A549 (cell line): ENCODE measurements around the gene OTOP3. TPM values are rescaled to one million over a fixed set of nuclear protein-coding genes. Genes with fewer than 3 reads are reported as not detected.

Experiments used
- ATAC-seq, 2 experiments: fragments of 200-7000 bp in 1 of 2; fragments of >200 bp in 1 of 2; cut with Nextera tagmentation in 1 of 2; cut with Tn5 transposase in 1 of 2; 3 replicates each; pipeline versions ENCODE4 v1.8.0 to v1.9.1; 2018 to 2020; ENCODE audit warnings: mild to moderate bottlenecking in 1 of 2, moderate library complexity in 1 of 2
- CTCF ChIA-PET: fragments of 300-600 bp; sonication (Branson Sonifier 250); formaldehyde crosslinking; extraction: SDS; loops from one replicate; lab custom pipeline; 2021; ENCODE audit warnings: antibody characterized with exemption, inconsistent platforms; lab: Yijun Ruan, JAX
- POLR2A ChIA-PET: fragments of 350-600 bp; formaldehyde crosslinking; extraction: SDS; loops from one replicate; lab custom pipeline; 2021; ENCODE audit warnings: antibody characterized with exemption, inconsistent platforms; lab: Yijun Ruan, JAX
- DNase-seq, 2 experiments: peaks; one replicate each; pipeline versions ENCODE4 v3.0.0 to v3.0.0-alpha.2; 2011 to 2016; ENCODE audit warnings: low read depth in 1 of 2, low spot score in 1 of 2
- FAIRE-seq: peaks from 2 replicates; lab custom pipeline; 2011; peaks lifted over from hg19 to GRCh38; lab: Jason Lieb, UNC
- H3K27ac ChIP-seq, 2 experiments: fragments of >200 bp; sonication (Bioruptor Twin); formaldehyde crosslinking; 3 replicates each; pipeline ENCODE4 v1.5.1; 2016 to 2017
- H3K4me1 ChIP-seq: fragments of >200 bp; sonication (Bioruptor Twin); formaldehyde crosslinking; 3 replicates; pipeline ENCODE4 v1.6.1; 2016
- H3K4me2 ChIP-seq: fragments of >200 bp; sonication (Bioruptor Twin); formaldehyde crosslinking; 3 replicates; pipeline ENCODE4 v1.6.1; 2016
- H3K4me3 ChIP-seq: fragments of >200 bp; sonication (Bioruptor Twin); formaldehyde crosslinking; 3 replicates; pipeline ENCODE4 v1.5.1; 2016
- H3K9me3 ChIP-seq: fragments of >200 bp; sonication (Bioruptor Twin); formaldehyde crosslinking; 3 replicates; pipeline ENCODE4 v1.6.1; 2016
- ATOH8 ChIP-seq: fragments of 250-450 bp; sonication (Bioruptor Pico); IDR thresholded peaks from 2 replicates; pipeline ENCODE4 v1.5.0; 2020; ENCODE audit warnings: low read depth, mild to moderate bottlenecking, moderate library complexity
- BHLHE40 ChIP-seq: IDR thresholded peaks from 2 replicates; pipeline ENCODE4 v1.6.1; 2012; ENCODE audit warnings: low read depth, low read length, inconsistent platforms
- CBX8 ChIP-seq: fragments of 200-600 bp; sonication (generic); IDR thresholded peaks from 2 replicates; pipeline ENCODE4 v1.6.1; 2016
- CEBPB ChIP-seq, 2 experiments: fragments of >200 bp in 1 of 2; sonication (Bioruptor Twin) in 1 of 2; formaldehyde crosslinking in 1 of 2; IDR thresholded peaks; 2 replicates each; pipeline ENCODE4 v1.6.1; 2012 to 2016
- CHD2 ChIP-seq: fragments of 150-350 bp; IDR thresholded peaks from 2 replicates; pipeline ENCODE4 v1.6.1; 2014; ENCODE audit warnings: low read length; ENCODE audit not compliant: partially characterized antibody
- CHD4 ChIP-seq: fragments of 200-600 bp; sonication (generic); IDR thresholded peaks from 2 replicates; pipeline ENCODE4 v1.6.1; 2016; ENCODE audit warnings: antibody characterized with exemption, mild to moderate bottlenecking, borderline replicate concordance
- EHF ChIP-seq: fragments of 250-450 bp; sonication (Bioruptor Pico); IDR thresholded peaks from 2 replicates; pipeline ENCODE4 v1.5.0; 2020; ENCODE audit warnings: mild to moderate bottlenecking
- EHMT2 ChIP-seq: fragments of 200-600 bp; sonication (generic); IDR thresholded peaks from 2 replicates; pipeline ENCODE4 v1.6.1; 2016; ENCODE audit warnings: antibody characterized with exemption, low read depth, mild to moderate bottlenecking, moderate library complexity
- ELK1 ChIP-seq: fragments of 150-350 bp; IDR thresholded peaks from 2 replicates; pipeline ENCODE4 v1.6.1; 2014; ENCODE audit warnings: low read depth, mild to moderate bottlenecking, low read length
- ESRRA ChIP-seq: fragments of 150-350 bp; IDR thresholded peaks from 2 replicates; pipeline ENCODE4 v1.6.1; 2014; ENCODE audit warnings: mild to moderate bottlenecking, low read length, borderline replicate concordance
- GATA3 ChIP-seq: IDR thresholded peaks from 2 replicates; pipeline ENCODE4 v1.6.1; 2012; ENCODE audit warnings: borderline replicate concordance
- HMGXB4 ChIP-seq: fragments of 250-450 bp; sonication (Bioruptor Pico); IDR thresholded peaks from 2 replicates; pipeline ENCODE4 v1.5.0; 2021; ENCODE audit warnings: mild to moderate bottlenecking, moderate library complexity, borderline replicate concordance
- HOXB5 ChIP-seq: fragments of 250-450 bp; sonication (Bioruptor Pico); IDR thresholded peaks from 2 replicates; pipeline ENCODE4 v1.5.0; 2020; ENCODE audit warnings: mild to moderate bottlenecking, moderate library complexity
- JUN ChIP-seq, 2 experiments: fragments of >200 bp; sonication (Bioruptor Twin); formaldehyde crosslinking; IDR thresholded peaks; 2 replicates in 1 of 2; 3 replicates in 1 of 2; pipeline ENCODE4 v1.6.1; 2016 to 2017
- JUNB ChIP-seq: fragments of >200 bp; sonication (Bioruptor Twin); formaldehyde crosslinking; IDR thresholded peaks from 2 replicates; pipeline ENCODE4 v1.6.1; 2016
- MAFK ChIP-seq: fragments of 450-650 bp; IDR thresholded peaks from 2 replicates; pipeline ENCODE4 v1.6.1; 2014; ENCODE audit not compliant: partially characterized antibody
- MAX ChIP-seq: IDR thresholded peaks from 2 replicates; pipeline ENCODE4 v1.6.1; 2012
- MAZ ChIP-seq: fragments of 150-350 bp; IDR thresholded peaks from 2 replicates; pipeline ENCODE4 v1.6.1; 2014; ENCODE audit warnings: antibody characterized with exemption, low read depth, low read length, borderline replicate concordance
- NFE2L2 ChIP-seq: fragments of 150-350 bp; conservative IDR thresholded peaks from 2 replicates; pipeline ENCODE4 v1.6.1; 2014; ENCODE audit warnings: low read length
- NPAS2 ChIP-seq: fragments of 250-450 bp; sonication (Bioruptor Pico); IDR thresholded peaks from 2 replicates; pipeline ENCODE4 v1.8.0; 2022; ENCODE audit warnings: mild to moderate bottlenecking, moderate library complexity, borderline replicate concordance
- POLR2A ChIP-seq: IDR thresholded peaks from 2 replicates; pipeline ENCODE4 v1.6.1; 2012; ENCODE audit warnings: mild to moderate bottlenecking, low read length
- RCOR1 ChIP-seq: fragments of 150-350 bp; IDR thresholded peaks from 2 replicates; pipeline ENCODE4 v1.6.1; 2014; ENCODE audit warnings: antibody characterized with exemption, low read length, low read depth
- RFX5 ChIP-seq: fragments of 450-650 bp; IDR thresholded peaks from 2 replicates; pipeline ENCODE4 v1.7.1; 2014; ENCODE audit warnings: antibody characterized with exemption, mild to moderate bottlenecking, moderate library complexity
- RNF2 ChIP-seq: fragments of 200-600 bp; sonication (generic); IDR thresholded peaks from 2 replicates; pipeline ENCODE4 v1.6.1; 2016; ENCODE audit warnings: low read depth, mild to moderate bottlenecking, antibody characterized with exemption, moderate library complexity, borderline replicate concordance
- SREBF2 ChIP-seq: fragments of 450-650 bp; IDR thresholded peaks from 2 replicates; pipeline ENCODE4 v1.6.1; 2014; ENCODE audit warnings: mild to moderate bottlenecking, moderate library complexity
- ZFP36 ChIP-seq: fragments of 450-650 bp; IDR thresholded peaks from 2 replicates; pipeline ENCODE4 v1.6.1; 2014; ENCODE audit warnings: borderline replicate concordance; ENCODE audit not compliant: partially characterized antibody
- ZSCAN20 ChIP-seq: fragments of 250-450 bp; sonication (Bioruptor Pico); IDR thresholded peaks from 2 replicates; pipeline ENCODE4 v1.8.0; 2022; ENCODE audit warnings: mild to moderate bottlenecking, moderate library complexity
- WGBS: methylation state at CpG from one replicate; pipeline ENCODE4 v1.1.6; 2017; ENCODE audit errors: missing lambda C conversion rate; 5-methylcytosine and 5-hydroxymethylcytosine counted together
- polyA plus RNA-seq, 4 experiments: library from polyadenylated mRNA; depleted of rRNA in 3 of 4; stranded (reverse); fragments of >200 nt; fragmentation: RNase III in 1 of 4; extraction: RNeasy Plus Mini Kit Qiagen cat#74134 plus additional on column Dnase treatment in 1 of 4; gene quantifications; 2 replicates in 3 of 4; 3 replicates in 1 of 4; pipeline ENCODE4 v1.2.3, GENCODE V29; 2011 to 2017
- TF ChIP-seq, protein P1 (sequence below): fragments of >200 bp; sonication (Bioruptor Twin); formaldehyde crosslinking; IDR thresholded peaks from 3 replicates; pipeline ENCODE4 v1.6.1; 2016

Gene OTOP3
- polyA plus RNA-seq, 2 of the 4 experiments (the other 2 are of a cell fraction), result not detected

- DNase-seq (no peak), FAIRE-seq (no peak), ATAC-seq (no peak)
- 66% methylated on average over 8 of the region's 8 CpGs for WGBS
- POLR2A ChIA-PET, result no interaction called here
- Histone ChIP-seq H3K4me2 (no peak overlapping the region), H3K4me3 (no peak overlapping the region), H3K4me1 (no peaks in the 10 kb centered on the region; the same call in 2 of the 3 replicates), H3K27ac (no peak overlapping the region), H3K9me3 (no peaks in the 10 kb centered on the region)
- TF ChIP-seq ATOH8 (no peak), RCOR1 (no peak), JUNB (no peak), EHMT2 (no peak), MAZ (no peak), HOXB5 (CRISPR knock-in tag) (no peak), MAFK (no peak)
- CTCF ChIA-PET, result interaction anchor here (42.0 to 42.3 kb wide), 2 partner anchors 6 to 19 kb away, joined by 1448 read pairs; partner anchors contain the start of genes HID1, OTOP2, OTOP3 and USH1G
These were observed 2.7 kb downstream of the OTOP3 start for GRCh38 chr17:74938194-74938950.

GRCh38 chr17:74939534-74939933 lies 3.8 kb downstream of the OTOP3 start:
- POLR2A ChIA-PET, result no interaction called here
- no peak for TF ChIP-seq JUN (IDR thresholded peaks at IDR 0.05)
- TF ChIP-seq MAFK, result no peak
- TF ChIP-seq ZFP36, result no peak
- no peak for TF ChIP-seq GATA3
- TF ChIP-seq ESRRA, result no peak
- no peak for TF ChIP-seq EHF (CRISPR knock-in tag)
- no peak for TF ChIP-seq ZSCAN20 (CRISPR knock-in tag)
- no peak for TF ChIP-seq ELK1
- no peak for TF ChIP-seq JUNB
- TF ChIP-seq RCOR1, result no peak
- no peak for TF ChIP-seq RNF2
- TF ChIP-seq CHD4, result no peak
- no peak for ATAC-seq

DNA sequence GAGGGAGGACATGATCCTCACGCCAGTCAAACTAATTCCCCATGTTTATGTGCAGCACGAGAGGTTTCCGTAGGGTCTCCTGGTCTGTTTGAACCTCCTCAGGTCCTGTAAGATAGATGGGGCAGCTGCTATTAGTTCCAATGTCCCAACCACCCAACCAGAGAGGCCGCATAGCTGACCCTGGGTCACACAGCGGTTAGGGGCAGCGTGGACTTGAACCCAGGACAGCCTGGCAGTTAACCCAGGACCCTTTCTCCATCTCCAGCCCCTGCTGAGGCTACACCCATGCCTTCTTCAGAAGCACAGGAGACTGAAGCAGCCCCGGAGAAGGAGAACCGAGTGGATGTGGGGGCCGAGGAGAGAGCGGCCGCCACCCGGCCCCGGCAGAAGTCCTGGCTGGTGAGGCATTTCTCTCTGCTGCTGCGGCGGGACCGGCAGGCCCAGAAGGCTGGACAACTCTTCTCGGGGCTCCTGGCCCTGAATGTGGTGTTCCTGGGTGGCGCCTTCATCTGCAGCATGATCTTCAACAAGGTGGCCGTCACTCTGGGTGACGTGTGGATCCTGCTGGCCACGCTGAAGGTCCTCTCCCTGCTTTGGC lies 5.5 kb downstream of the OTOP3 start:
- WGBS, result 74% methylated on average over 21 of the region's 21 CpGs
- TF ChIP-seq JUNB (no peak), ESRRA (no peak), ZSCAN20 (CRISPR knock-in tag) (no peak), NPAS2 (CRISPR knock-in tag) (no peak), BHLHE40 (no peak), CHD2 (no peak), SREBF2 (no peak), HMGXB4 (CRISPR knock-in tag) (no peak), POLR2A (no peak), MAX (no peak), RFX5 (no peak), CEBPB (IDR thresholded peaks at IDR 0.05) (no peak), EHMT2 (no peak), CBX8 (no peak), NFE2L2 (no peak)
- TF ChIP-seq, protein P1, sequence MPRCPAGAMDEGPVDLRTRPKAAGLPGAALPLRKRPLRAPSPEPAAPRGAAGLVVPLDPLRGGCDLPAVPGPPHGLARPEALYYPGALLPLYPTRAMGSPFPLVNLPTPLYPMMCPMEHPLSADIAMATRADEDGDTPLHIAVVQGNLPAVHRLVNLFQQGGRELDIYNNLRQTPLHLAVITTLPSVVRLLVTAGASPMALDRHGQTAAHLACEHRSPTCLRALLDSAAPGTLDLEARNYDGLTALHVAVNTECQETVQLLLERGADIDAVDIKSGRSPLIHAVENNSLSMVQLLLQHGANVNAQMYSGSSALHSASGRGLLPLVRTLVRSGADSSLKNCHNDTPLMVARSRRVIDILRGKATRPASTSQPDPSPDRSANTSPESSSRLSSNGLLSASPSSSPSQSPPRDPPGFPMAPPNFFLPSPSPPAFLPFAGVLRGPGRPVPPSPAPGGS, result no peak

More at GRCh38 chr17:74939534-74939933, 3.8 kb downstream of the OTOP3 start:
- DNase-seq (no peak), FAIRE-seq (no peak)
- Histone ChIP-seq H3K4me3 (no peak overlapping the region), H3K4me2 (no peak overlapping the region), H3K9me3 (no peaks in the 10 kb centered on the region), H3K4me1 (peaks cover 9% of the 10 kb centered on the region), H3K27ac (no peak overlapping the region)
- WGBS, result 48% methylated on average over 8 of the region's 8 CpGs
- CTCF ChIA-PET, result interaction anchor here (1.5 to 42.3 kb wide), 3 partner anchors 7 to 46 kb away, joined by 4 to 1448 read pairs (median 1448); partner anchors contain the start of genes FADS6, HID1, OTOP2 and OTOP3

More for the DNA sequence above, 5.5 kb downstream of the OTOP3 start:
- H3K4me2 ChIP-seq, result no peak overlapping the region
- ChIA-PET POLR2A (no interaction called here), CTCF (interaction anchor here (42.0 to 42.3 kb wide), 2 partner anchors 8 to 16 kb away, joined by 1448 read pairs; partner anchors contain the start of genes HID1, OTOP2, OTOP3 and USH1G)
- peaks cover 12% of the 10 kb centered on the region for H3K4me1 ChIP-seq
- no peak for ATAC-seq
- DNase-seq, result no peak
- FAIRE-seq, result no peak
- no peaks in the 10 kb centered on the region for H3K9me3 ChIP-seq
- H3K4me3 ChIP-seq, result no peak overlapping the region
- no peak overlapping the region for H3K27ac ChIP-seq
